K562 (cell line): ENCODE measurements around the gene NME7. TPM values are rescaled to one million over a fixed set of nuclear protein-coding genes. Genes with fewer than 3 reads are reported as not detected.

Experiments
- ATAC-seq: fragments of 200-7000 bp; cut with Tn5 transposase; 3 replicates; pipeline ENCODE4 v1.9.1; 2020; ENCODE audit warnings: moderate library complexity
- BruUV-seq: library from RNA; stranded (reverse); fragments of 400-500 nt; replicated peaks from 2 replicates; lab custom pipeline; 2021; lab: Mats Ljungman, UMichigan
- CTCF ChIA-PET: fragments of 300-600 bp; formaldehyde crosslinking; extraction: SDS; loops from one replicate; lab custom pipeline; 2021; ENCODE audit warnings: low intra/inter-chr PET ratio; lab: Yijun Ruan, JAX
- POLR2A ChIA-PET: fragments of 300-600, 350-650 bp; sonication (Branson Sonifier 250); formaldehyde crosslinking; extraction: SDS; loops from one replicate; lab custom pipeline; 2021; ENCODE audit warnings: antibody characterized with exemption, inconsistent platforms; lab: Yijun Ruan, JAX
- DNase-seq, 4 experiments: peaks; one replicate each; pipeline versions ENCODE4 v3.0.0 to v3.0.0-alpha.2; 2011 to 2018; ENCODE audit warnings: low spot score in 3 of 4, mixed read lengths in 3 of 4; ENCODE audit errors: extremely low read depth in 1 of 4
- FAIRE-seq: peaks from 2 replicates; lab custom pipeline; 2011; peaks lifted over from hg19 to GRCh38; lab: Jason Lieb, UNC
- H2AFZ ChIP-seq: 2 replicates; pipeline ENCODE4 v1.6.0; 2011; ENCODE audit warnings: low read depth, low read length, control low read depth, inconsistent platforms
- H3K27ac ChIP-seq: fragments of 200-600 bp; 3 replicates; pipeline ENCODE4 v1.8.0; 2011; ENCODE audit warnings: low read depth, mild to moderate bottlenecking, control low read depth, inconsistent platforms, low read length, moderate library complexity, mixed read lengths; ENCODE audit errors: extremely low read depth
- H3K27me3 ChIP-seq, 2 experiments: fragments of 300-600 bp in 1 of 2; 2 replicates in 1 of 2; 3 replicates in 1 of 2; pipeline versions ENCODE4 v1.6.0 to v1.8.0; 2011; ENCODE audit warnings: inconsistent platforms in 2 of 2, low read length in 2 of 2, mild to moderate bottlenecking in 1 of 2, mixed read lengths in 1 of 2, moderate library complexity in 1 of 2; ENCODE audit not compliant: control insufficient read depth in 2 of 2, insufficient read depth in 2 of 2
- H3K36me3 ChIP-seq: fragments of 300-600 bp; 3 replicates; pipeline ENCODE4 v1.8.0; 2011; ENCODE audit warnings: mild to moderate bottlenecking, low read length, inconsistent platforms; ENCODE audit not compliant: control insufficient read depth, insufficient read depth
- H3K4me1 ChIP-seq, 2 experiments: fragments of 200-600 bp in 1 of 2; replicated peaks in 1 of 2; 2 replicates in 1 of 2; 3 replicates in 1 of 2; pipeline versions ENCODE4 v1.5.1 to v1.8.0; 2011; ENCODE audit warnings: inconsistent platforms in 2 of 2, low read length in 2 of 2, mild to moderate bottlenecking in 1 of 2, mixed read lengths in 1 of 2, moderate library complexity in 1 of 2; ENCODE audit not compliant: control insufficient read depth in 2 of 2, insufficient read depth in 2 of 2
- H3K4me2 ChIP-seq: 2 replicates; pipeline ENCODE4 v1.6.1; 2011; ENCODE audit warnings: low read length, control low read depth, inconsistent platforms, mixed read lengths; ENCODE audit not compliant: insufficient read depth
- H3K4me3 ChIP-seq: fragments of 200-600 bp; sonication (generic), shearing (Covaris generic); 2 replicates; pipeline ENCODE4 v1.5.1; 2016; ENCODE audit warnings: control low read depth, inconsistent platforms
- H3K79me2 ChIP-seq: fragments of 200-600 bp; 3 replicates; pipeline ENCODE4 v1.8.0; 2011; ENCODE audit warnings: low read length, inconsistent platforms; ENCODE audit not compliant: control insufficient read depth, insufficient read depth
- H3K9ac ChIP-seq, 2 experiments: 2 replicates each; pipeline versions ENCODE4 v1.6.0 to v1.6.1; 2011; ENCODE audit warnings: low read depth in 2 of 2, low read length in 2 of 2, control low read depth in 1 of 2, inconsistent platforms in 1 of 2, mild to moderate bottlenecking in 1 of 2, mixed read lengths in 1 of 2; ENCODE audit not compliant: insufficient read depth in 1 of 2
- H3K9me1 ChIP-seq: one replicate; pipeline ENCODE4 v1.6.0; 2011; ENCODE audit warnings: inconsistent platforms, mild to moderate bottlenecking, low read length, moderate library complexity; ENCODE audit not compliant: control insufficient read depth, insufficient read depth
- H3K9me3 ChIP-seq: replicated peaks from 2 replicates; pipeline ENCODE4 v1.5.1; 2011; ENCODE audit warnings: low read depth, low read length, inconsistent platforms; ENCODE audit not compliant: control insufficient read depth, insufficient read depth
- H4K20me1 ChIP-seq: replicated peaks from 2 replicates; pipeline ENCODE4 v1.6.1; 2011; ENCODE audit warnings: low read length, inconsistent platforms, mixed read lengths; ENCODE audit not compliant: control insufficient read depth, insufficient read depth
- CAMTA2 ChIP-seq: fragments of 250-450 bp; sonication (Bioruptor Pico); conservative IDR thresholded peaks from 2 replicates; pipeline ENCODE4 v1.5.1; 2022
- IFI16 ChIP-seq: fragments of 250-450 bp; sonication (Bioruptor Pico); IDR thresholded peaks from 2 replicates; pipeline ENCODE4 v2.1.2; 2022; ENCODE audit warnings: mild to moderate bottlenecking, inconsistent platforms
- MIER1 ChIP-seq: fragments of 450-650 bp; IDR thresholded peaks from 2 replicates; pipeline ENCODE4 v1.6.1; 2016; ENCODE audit warnings: antibody characterized with exemption, mild to moderate bottlenecking, low read depth
- ZFP1 ChIP-seq: fragments of 450-650 bp; formaldehyde crosslinking; IDR thresholded peaks from 2 replicates; pipeline ENCODE4 v1.4.0; 2020; ENCODE audit warnings: mild to moderate bottlenecking, mixed read lengths
- WGBS: fragments of 100-300 bp; shearing (Covaris generic); methylation state at CpG from one replicate; pipeline ENCODE4 v1.1.6; 2016; ENCODE audit warnings: low coverage, mixed read lengths; ENCODE audit not compliant: insufficient coverage; ENCODE audit errors: missing lambda C conversion rate; 5-methylcytosine and 5-hydroxymethylcytosine counted together
- in situ Hi-C: fragments of 300-500 bp; cut with MboI; formaldehyde crosslinking; loops from 4 replicates; pipeline ENCODE4 v1.15.0; 2018; ENCODE audit warnings: inconsistent platforms, mixed read lengths
- intact Hi-C: fragments of 100-400 bp; cut with micrococcal nuclease; formaldehyde crosslinking; loops from 2 replicates; pipeline ENCODE4 v1.14.2; 2022
- polyA plus RNA-seq, 8 experiments: library from polyadenylated mRNA; depleted of rRNA in 4 of 8; stranded (reverse) in 5 of 8; unstranded in 3 of 8; fragments of >200 nt; fragmentation: Nextera tagmentation in 2 of 8; fragmentation: Illumina TruSeq in 1 of 8; extraction: Ambion mirVana in 2 of 8; extraction: Trizol in 1 of 8; gene quantifications; 2 replicates each; pipeline versions ENCODE4 v1.2.1 to v1.2.3, GENCODE V29; 2011 to 2014; ENCODE audit warnings: inconsistent platforms in 1 of 8, missing spikeins in 1 of 8
- total RNA-seq, 7 experiments: library from RNA; depleted of rRNA in 6 of 7; stranded (reverse); fragments of >200 nt in 6 of 7; fragmentation: Illumina TruSeq in 2 of 7; extraction: Trizol in 2 of 7; gene quantifications; 2 replicates each; pipeline versions ENCODE4 v1.2.1 to v1.2.3, GENCODE V29; 2011 to 2021; ENCODE audit warnings: low replicate concordance in 1 of 7
- TF ChIP-seq, protein P1 (sequence below): sonication (generic); formaldehyde crosslinking; IDR thresholded peaks from 2 replicates; pipeline ENCODE4 v1.8.1; 2023; ENCODE audit warnings: mild to moderate bottlenecking, missing genetic modification reagents

Gene NME7
- total and polyA plus RNA-seq, 9 of the 15 experiments (the other 6 are each of a cell fraction or from before 2014, with no cell fraction given), result 7.9 to 43.2 (median 23.9) TPM

DNA sequence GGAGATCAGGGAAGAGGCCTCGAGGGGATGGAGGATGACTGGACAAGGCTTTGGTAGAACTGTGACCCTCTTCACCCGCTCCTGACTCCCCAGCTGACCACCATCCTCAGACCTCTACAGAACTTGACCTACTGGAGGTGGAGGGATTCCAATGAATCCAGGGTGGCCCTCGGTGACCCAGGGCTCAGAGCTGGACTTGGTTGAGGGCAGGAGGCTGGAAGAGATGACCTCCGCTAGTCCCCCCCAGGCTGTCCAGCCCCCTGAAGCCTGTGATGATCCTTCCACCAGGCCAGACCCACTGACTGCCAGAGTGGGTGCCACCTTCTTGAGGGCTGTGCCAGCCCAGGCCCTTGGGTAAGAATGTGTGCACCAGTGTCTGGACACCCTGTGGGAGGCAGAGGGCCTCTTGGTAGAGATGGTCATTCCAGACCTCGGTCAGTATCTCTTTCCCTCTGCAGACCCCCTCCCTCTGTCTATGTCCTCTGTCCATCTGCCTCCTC lies 216.2 kb downstream of the NME7 start (continued):
- no peak for TF ChIP-seq IFI16 (CRISPR knock-in tag)
- TF ChIP-seq, protein P1, sequence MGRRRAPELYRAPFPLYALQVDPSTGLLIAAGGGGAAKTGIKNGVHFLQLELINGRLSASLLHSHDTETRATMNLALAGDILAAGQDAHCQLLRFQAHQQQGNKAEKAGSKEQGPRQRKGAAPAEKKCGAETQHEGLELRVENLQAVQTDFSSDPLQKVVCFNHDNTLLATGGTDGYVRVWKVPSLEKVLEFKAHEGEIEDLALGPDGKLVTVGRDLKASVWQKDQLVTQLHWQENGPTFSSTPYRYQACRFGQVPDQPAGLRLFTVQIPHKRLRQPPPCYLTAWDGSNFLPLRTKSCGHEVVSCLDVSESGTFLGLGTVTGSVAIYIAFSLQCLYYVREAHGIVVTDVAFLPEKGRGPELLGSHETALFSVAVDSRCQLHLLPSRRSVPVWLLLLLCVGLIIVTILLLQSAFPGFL, result no peak
- TF ChIP-seq, all 486 proteins: peak for 0

DNA sequence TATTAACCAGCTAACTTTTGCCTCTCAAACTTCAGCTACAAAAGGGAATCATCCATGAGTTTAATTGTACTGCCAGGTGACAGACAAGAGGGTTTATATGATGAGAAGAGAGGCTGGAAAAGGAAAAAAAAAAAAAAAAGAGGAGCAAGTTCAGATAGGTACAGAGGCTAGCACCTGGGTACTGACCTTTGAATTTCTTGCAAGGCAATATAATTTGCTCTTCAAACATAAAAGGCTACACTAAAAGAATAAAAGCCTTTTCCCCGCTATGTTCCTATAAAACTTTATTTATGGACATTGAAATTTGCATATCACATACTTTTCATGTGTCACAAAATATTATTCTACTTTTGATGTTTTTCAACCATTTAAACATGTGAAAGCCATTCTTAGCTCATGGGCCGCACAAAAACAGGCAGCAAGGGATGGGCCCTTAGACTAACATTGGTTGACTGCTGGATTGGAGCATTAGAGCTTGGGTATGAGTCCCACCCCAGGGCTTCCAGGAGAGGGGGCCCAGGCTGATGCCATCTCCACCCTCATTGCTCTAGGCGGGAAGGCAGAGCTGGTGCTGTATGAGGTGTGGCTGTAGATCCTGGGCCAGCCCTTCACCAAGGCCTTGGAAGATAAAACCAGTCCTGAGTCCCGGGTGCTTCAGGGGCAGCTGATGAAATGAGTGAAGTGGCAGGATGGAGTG lies 216.8 kb downstream of the NME7 start:
- WGBS, result 55% methylated on average over 4 of the region's 4 CpGs
- TF ChIP-seq CAMTA2 (CRISPR knock-in tag) (no peak), MIER1 (no peak), ZFP1 (CRISPR knock-in tag) (no peak)
- TF ChIP-seq, all 486 proteins: peak for 0
- Histone ChIP-seq H3K79me2 (no peaks in the 10 kb centered on the region), H3K4me3 (no peak overlapping the region), H4K20me1 (no peaks in the 10 kb centered on the region), H2AFZ (no peak overlapping the region), H3K27me3 (no peaks in the 10 kb centered on the region), H3K36me3 (no peaks in the 10 kb centered on the region), H3K4me1 (peaks cover 0 to 6% of the 10 kb centered on the region in 2 experiments; a peak in 2 of 5 replicates), H3K9ac (no peak overlapping the region), H3K9me3 (no peaks in the 10 kb centered on the region), H3K4me2 (no peak overlapping the region), H3K27ac (no peak overlapping the region), H3K9me1 (no peaks in the 10 kb centered on the region)
- no peak; the same call in 1 of the 3 replicates for ATAC-seq
- ChIA-PET CTCF (no interaction called here), POLR2A (no interaction called here)
- FAIRE-seq, result no peak
- in situ Hi-C loops, result no loop called here
- intact Hi-C loops, result no loop called here
- BruUV-seq, result no TSS peak
- no peak for DNase-seq
